GM21381 (cell line): Measurements from ENCODE around the gene TMEM256.
"Not testable (repeated sequence)": the region's sequence is repeated elsewhere in the genome, so short reads cannot be mapped to it uniquely, and the experiment has no call there.

Experiments
- ATAC-seq: cut with Tn5 transposase; IDR thresholded peaks from one replicate; pipeline ENCODE4 v1.9.1; 2021; ENCODE audit warnings: mild to moderate bottlenecking, moderate library complexity; ENCODE audit not compliant: unreplicated experiment

TMEM256 gene

GRCh38 chr17:7384489-7385081 is 19.3 kb downstream of the TMEM256 start:
- no peak for ATAC-seq

GRCh38 chr17:7383742-7384488 is 20.0 kb downstream of the TMEM256 start:
- ATAC-seq = peak; percentile 79

- ATAC-seq = no peak
Observed at GRCh38 chr17:7383371-7383741, 20.5 kb downstream of the TMEM256 start.

- no peak for ATAC-seq
Observed at GRCh38 chr17:7382901-7383300, 21.0 kb downstream of the TMEM256 start.

- ATAC-seq = no peak
Observed at GRCh38 chr17:7380855-7381683, 22.8 kb downstream of the TMEM256 start, which contains the start of gene TNK1. TSS of gene TNK1 (plus strand) at chr17:7381089. CDS start at chr17:7382927, 1,838 bp downstream.

- ATAC-seq = no peak
Observed at GRCh38 chr17:7380321-7380720, 23.6 kb downstream of the TMEM256 start.

- no peak for ATAC-seq
Observed at GRCh38 chr17:7379134-7379533, 24.8 kb downstream of the TMEM256 start.

- ATAC-seq = no peak
Observed at GRCh38 chr17:7374353-7374752, 29.5 kb downstream of the TMEM256 start.

GRCh38 chr17:7370853-7371252 is 33.0 kb downstream of the TMEM256 start:
- no peak for ATAC-seq

GRCh38 chr17:7369825-7370224 is 34.1 kb downstream of the TMEM256 start:
- ATAC-seq = no peak

GRCh38 chr17:7368599-7368994 is 35.3 kb downstream of the TMEM256 start:
- not testable (repeated sequence) for ATAC-seq

- no peak for ATAC-seq
Observed at GRCh38 chr17:7367918-7368598, 35.8 kb downstream of the TMEM256 start.

GRCh38 chr17:7367083-7367482 is 36.8 kb downstream of the TMEM256 start:
- ATAC-seq = no peak

GRCh38 chr17:7365963-7366362 is 37.9 kb downstream of the TMEM256 start:
- not testable (repeated sequence) for ATAC-seq

GRCh38 chr17:7363311-7363710 is 40.6 kb downstream of the TMEM256 start:
- ATAC-seq = no peak

GRCh38 chr17:7361906-7362305 is 42.0 kb downstream of the TMEM256 start:
- ATAC-seq = no peak

- no peak for ATAC-seq
Observed at GRCh38 chr17:7357381-7357780, 46.5 kb downstream of the TMEM256 start.

GRCh38 chr17:7356756-7357155 is 47.1 kb downstream of the TMEM256 start:
- no peak for ATAC-seq

GRCh38 chr17:7356072-7356549 is 47.8 kb downstream of the TMEM256 start:
- no peak for ATAC-seq

GRCh38 chr17:7355573-7355972 is 48.3 kb downstream of the TMEM256 start:
- no peak for ATAC-seq

- ATAC-seq = no peak
Observed at GRCh38 chr17:7355053-7355452, 48.8 kb downstream of the TMEM256 start, which contains the start of gene TMEM95. TSS of gene TMEM95 (plus strand) at chr17:7355156. CDS start at chr17:7355205, 49 bp downstream.
